HFFc6 (cell line): ENCODE results near the gene SGCG. TPM values are rescaled to one million over a fixed set of nuclear protein-coding genes. Genes with fewer than 3 reads are reported as not detected.

Experiments
- DNase-seq: peaks from one replicate; pipeline ENCODE4 v3.0.0-alpha.2; 2018
- H3K27ac Mint-ChIP-seq: 2 replicates; pipeline ENCODE4 v1.8.0; 2020; ENCODE audit warnings: mild to moderate bottlenecking, mixed read lengths
- H3K27me3 Mint-ChIP-seq: 2 replicates; pipeline ENCODE4 v1.8.0; 2021; ENCODE audit warnings: mild to moderate bottlenecking, moderate library complexity, mixed read lengths; ENCODE audit not compliant: insufficient read depth
- H3K36me3 Mint-ChIP-seq: 2 replicates; pipeline ENCODE4 v1.8.0; 2021; ENCODE audit warnings: low read depth, mixed read lengths
- H3K4me1 Mint-ChIP-seq: 2 replicates; pipeline ENCODE4 v1.8.0; 2020; ENCODE audit warnings: low read depth, mixed read lengths
- H3K4me3 Mint-ChIP-seq: 2 replicates; pipeline ENCODE4 v1.8.0; 2020; ENCODE audit warnings: mild to moderate bottlenecking, moderate library complexity, mixed read lengths
- H3K9me3 Mint-ChIP-seq: 2 replicates; pipeline ENCODE4 v1.8.0; 2020; ENCODE audit warnings: mild to moderate bottlenecking, mixed read lengths
- CTCF ChIP-seq: fragments of 200-600 bp; sonication (generic); IDR thresholded peaks from 2 replicates; pipeline ENCODE4 v1.5.0; 2021; ENCODE audit warnings: antibody characterized with exemption, mild to moderate bottlenecking
- total RNA-seq, 6 experiments: library from RNA; stranded (reverse); fragmentation: NEBNext Ultra II Directional; extraction: Animal tissue kit (Norgen Biotek cat#: 25700); gene quantifications; 2 replicates in 1 of 6; 3 replicates in 5 of 6; pipeline ENCODE4 v1.2.3, GENCODE V29; 2021

Gene SGCG
- total RNA-seq, 6 experiments from 2014 or later = not detected

- no peak for TF ChIP-seq CTCF
- H3K9me3 Mint-ChIP-seq = no peaks in the 10 kb centered on the region
- no peak overlapping the region for H3K27ac Mint-ChIP-seq
- no peak overlapping the region for H3K4me3 Mint-ChIP-seq
- H3K27me3 Mint-ChIP-seq = peaks cover 8% of the 10 kb centered on the region; the same call in 1 of the 2 replicates
- no peaks in the 10 kb centered on the region for H3K36me3 Mint-ChIP-seq
- no peak for DNase-seq
- no peaks in the 10 kb centered on the region for H3K4me1 Mint-ChIP-seq
These were observed 86.8 kb downstream of the SGCG start for GRCh38 chr13:23267571-23267970.

- Mint-ChIP-seq H3K27me3 (peaks cover 8% of the 10 kb centered on the region; the same call in 1 of the 2 replicates), H3K9me3 (no peaks in the 10 kb centered on the region), H3K4me3 (no peak overlapping the region), H3K36me3 (no peaks in the 10 kb centered on the region), H3K4me1 (no peaks in the 10 kb centered on the region), H3K27ac (no peak overlapping the region)
- no peak for TF ChIP-seq CTCF
- DNase-seq = no peak
These were observed 87.7 kb downstream of the SGCG start for GRCh38 chr13:23268441-23268840.

GRCh38 chr13:23271331-23271730 is 90.6 kb downstream of the SGCG start:
- Mint-ChIP-seq H3K4me3 (no peak overlapping the region), H3K4me1 (no peaks in the 10 kb centered on the region), H3K27me3 (peaks cover 8% of the 10 kb centered on the region; the same call in 1 of the 2 replicates), H3K9me3 (no peaks in the 10 kb centered on the region), H3K36me3 (no peaks in the 10 kb centered on the region), H3K27ac (no peak overlapping the region)
- no peak for DNase-seq
- no peak for TF ChIP-seq CTCF

- Mint-ChIP-seq H3K27ac (no peak overlapping the region), H3K36me3 (no peaks in the 10 kb centered on the region), H3K4me1 (no peaks in the 10 kb centered on the region), H3K27me3 (peaks cover 8% of the 10 kb centered on the region), H3K9me3 (no peaks in the 10 kb centered on the region), H3K4me3 (no peak overlapping the region)
- no peak for DNase-seq
- TF ChIP-seq CTCF = no peak
These were observed 92.7 kb downstream of the SGCG start for GRCh38 chr13:23273498-23273897.

- H3K4me3 Mint-ChIP-seq = no peak overlapping the region
- no peak overlapping the region for H3K27ac Mint-ChIP-seq
- no peak for DNase-seq
- H3K36me3 Mint-ChIP-seq = no peaks in the 10 kb centered on the region
- no peaks in the 10 kb centered on the region for H3K4me1 Mint-ChIP-seq
- no peaks in the 10 kb centered on the region for H3K9me3 Mint-ChIP-seq
- no peak for TF ChIP-seq CTCF
- H3K27me3 Mint-ChIP-seq = peaks cover 4% of the 10 kb centered on the region
These were observed 98.5 kb downstream of the SGCG start for GRCh38 chr13:23279321-23279720.

GRCh38 chr13:23288564-23288963 is 107.8 kb downstream of the SGCG start:
- Mint-ChIP-seq H3K9me3 (no peaks in the 10 kb centered on the region), H3K4me3 (no peak overlapping the region), H3K27ac (no peak overlapping the region), H3K4me1 (peaks cover 8% of the 10 kb centered on the region), H3K36me3 (no peaks in the 10 kb centered on the region), H3K27me3 (no peaks in the 10 kb centered on the region; the same call in none of the 2 replicates)
- no peak for DNase-seq
- no peak for TF ChIP-seq CTCF
